Psoas muscle (tissue), 8 donors: ENCODE data around the gene S1PR5. TPM values are rescaled to one million over a fixed set of nuclear protein-coding genes. Genes with fewer than 3 reads are reported as not detected.

Source experiments
- ATAC-seq, 4 donors: fragments of 200-7000 bp; cut with Tn5 transposase; one replicate each; pipeline ENCODE4 v1.9.1; 2020; ENCODE audit warnings: moderate library complexity in 3 of 4, mild to moderate bottlenecking in 2 of 4
- DNase-seq, 2 donors: peaks; one replicate each; pipeline ENCODE4 v3.0.0-alpha.2; 2020
- H3K27ac ChIP-seq: fragments of 200-600 bp; one replicate; pipeline ENCODE4 v1.8.0; 2022
- H3K27me3 ChIP-seq, 3 donors: fragments of 200-600 bp in 1 of 3; one replicate each; pipeline versions ENCODE4 v1.6.1 to v1.8.0; 2013 to 2022; ENCODE audit warnings: low read length in 2 of 3, mild to moderate bottlenecking in 2 of 3, moderate library complexity in 1 of 3; ENCODE audit not compliant: insufficient read depth in 3 of 3
- H3K36me3 ChIP-seq, 2 donors: fragments of 200-600 bp in 1 of 2; one replicate each; pipeline versions ENCODE4 v1.6.1 to v1.8.0; 2013 to 2022; ENCODE audit warnings: low read depth in 1 of 2, mild to moderate bottlenecking in 1 of 2, moderate library complexity in 1 of 2; ENCODE audit not compliant: insufficient read depth in 1 of 2
- H3K4me1 ChIP-seq: fragments of 200-600 bp; one replicate; pipeline ENCODE4 v1.8.0; 2022
- H3K4me3 ChIP-seq: fragments of 200-600 bp; one replicate; pipeline ENCODE4 v1.8.0; 2022; ENCODE audit warnings: mild to moderate bottlenecking
- H3K9me3 ChIP-seq: fragments of 200-600 bp; one replicate; pipeline ENCODE4 v1.8.0; 2022
- WGBS, 3 donors: extraction: QIAGEN DNeasy Blood & Tissue Kit; methylation state at CpG; one replicate each; pipeline versions ENCODE4 v1.1.6 to v1.1.7; 2013; 5-methylcytosine and 5-hydroxymethylcytosine counted together
- intact Hi-C, 2 donors: fragments of 100-400 bp; cut with DNase I; formaldehyde crosslinking; loops; one replicate each; pipeline versions ENCODE4 v1.11.0 to v1.14.2; 2022
- polyA plus RNA-seq, 3 donors: library from polyadenylated mRNA; stranded (reverse); fragments of 200-250 nt; gene quantifications; one replicate each; pipeline ENCODE4 v1.2.3, GENCODE V29; 2013
- total RNA-seq, 4 donors: library from RNA; stranded (reverse); fragmentation: NEBNext Ultra II Directional in 2 of 4; extraction: Animal tissue kit (Norgen Biotek cat#: 25700) in 2 of 4; gene quantifications; one replicate each; pipeline versions ENCODE4 v1.2.1 to v1.2.4, GENCODE V29; 2021 to 2023
- TF ChIP-seq, protein P1 (sequence below): fragments of 200-600 bp; IDR thresholded peaks from one replicate; pipeline ENCODE4 v1.8.0; 2022; ENCODE audit warnings: antibody characterized with exemption
- donor health status: healthy with polysubstance abuse.
- donor health status: DM: no; HTN: no; CAD: no; lungs with moderate emphysema.
- donor health status: Bipolar disorder and iron deficiency.
- donor health status: healthy.
- donor health status: DM: yes; HTN: yes; CAD: no.
- donor health status: DM: no; HTN: no; CAD: no.
- donor health status: DM: no; HTN: no; CAD: no.
- donor health status: DM: yes; HTN: yes; CAD: no.

S1PR5 gene
- total and polyA plus RNA-seq, 7 donors: 0.07 to 0.30 (median 0.15) TPM

DNA sequence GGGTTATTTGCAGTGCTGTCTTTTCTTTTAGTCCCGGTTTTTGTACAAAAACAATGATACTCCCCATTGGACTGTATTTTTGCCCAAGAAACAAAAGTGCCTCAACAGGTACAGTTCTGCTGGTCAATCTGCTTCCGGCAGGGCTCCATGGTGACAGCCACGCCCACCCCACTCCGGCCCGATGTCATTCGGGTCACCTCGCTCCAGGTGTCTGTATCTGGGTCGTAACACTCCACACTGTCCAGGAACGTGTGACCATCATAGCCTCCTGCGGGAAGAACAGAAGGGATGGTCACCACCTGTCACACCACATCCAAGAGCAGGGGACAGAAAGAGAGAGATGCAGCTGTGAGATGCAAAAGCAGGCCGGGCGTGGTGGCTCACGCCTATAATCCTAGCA is 30.7 kb downstream of the S1PR5 start:
- H3K36me3 ChIP-seq: peaks cover 12 to 82% of the 10 kb centered on the region in 2 donors
- intact Hi-C loops: no loop called here
- no peak overlapping the region for H3K4me3 ChIP-seq
- H3K4me1 ChIP-seq: no peaks in the 10 kb centered on the region
- no peaks in the 10 kb centered on the region for H3K9me3 ChIP-seq
- DNase-seq: no peak
- TF ChIP-seq, protein P1, sequence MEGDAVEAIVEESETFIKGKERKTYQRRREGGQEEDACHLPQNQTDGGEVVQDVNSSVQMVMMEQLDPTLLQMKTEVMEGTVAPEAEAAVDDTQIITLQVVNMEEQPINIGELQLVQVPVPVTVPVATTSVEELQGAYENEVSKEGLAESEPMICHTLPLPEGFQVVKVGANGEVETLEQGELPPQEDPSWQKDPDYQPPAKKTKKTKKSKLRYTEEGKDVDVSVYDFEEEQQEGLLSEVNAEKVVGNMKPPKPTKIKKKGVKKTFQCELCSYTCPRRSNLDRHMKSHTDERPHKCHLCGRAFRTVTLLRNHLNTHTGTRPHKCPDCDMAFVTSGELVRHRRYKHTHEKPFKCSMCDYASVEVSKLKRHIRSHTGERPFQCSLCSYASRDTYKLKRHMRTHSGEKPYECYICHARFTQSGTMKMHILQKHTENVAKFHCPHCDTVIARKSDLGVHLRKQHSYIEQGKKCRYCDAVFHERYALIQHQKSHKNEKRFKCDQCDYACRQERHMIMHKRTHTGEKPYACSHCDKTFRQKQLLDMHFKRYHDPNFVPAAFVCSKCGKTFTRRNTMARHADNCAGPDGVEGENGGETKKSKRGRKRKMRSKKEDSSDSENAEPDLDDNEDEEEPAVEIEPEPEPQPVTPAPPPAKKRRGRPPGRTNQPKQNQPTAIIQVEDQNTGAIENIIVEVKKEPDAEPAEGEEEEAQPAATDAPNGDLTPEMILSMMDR: no peak
- no peak overlapping the region for H3K27ac ChIP-seq
- H3K27me3 ChIP-seq: no peaks in the 10 kb centered on the region
- 69 to 82% (median 74%) methylated on average over 13 of the region's 13 CpGs for WGBS, 3 donors
- ATAC-seq: no peak

DNA sequence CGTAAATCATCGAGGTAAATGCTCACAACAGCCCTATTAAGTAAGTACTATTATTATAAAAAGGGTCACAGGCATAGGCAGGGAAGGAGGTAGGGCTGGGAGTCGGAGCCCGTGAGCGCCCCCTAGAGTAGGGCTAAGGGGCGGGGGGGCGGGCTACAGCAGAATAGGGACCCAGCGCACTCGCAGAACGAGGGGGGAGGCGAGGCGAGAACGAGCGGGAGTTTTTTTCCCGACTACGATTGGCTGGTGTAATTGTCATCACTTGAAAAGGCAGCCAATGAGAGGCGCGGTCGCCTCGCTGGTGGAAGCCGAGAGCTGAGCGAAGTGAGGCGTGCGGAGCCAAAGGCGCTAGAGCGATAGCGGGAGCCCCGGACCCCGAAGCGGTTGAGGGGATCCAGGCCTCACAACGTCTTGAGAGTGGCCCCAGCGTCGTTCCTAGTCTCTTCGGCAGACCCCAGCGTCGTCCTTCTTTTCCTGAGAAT is 38.3 kb downstream of the S1PR5 start:
- DNase-seq: peak; percentile 93 to 95
- Histone ChIP-seq H3K36me3 (peaks cover 0 to 7% of the 10 kb centered on the region in 2 donors), H3K4me3 (peak overlapping the region; percentile 66), H3K9me3 (no peaks in the 10 kb centered on the region), H3K27me3 (no peaks in the 10 kb centered on the region), H3K4me1 (no peaks in the 10 kb centered on the region), H3K27ac (peak overlapping the region; percentile 59)
- 0 to 2% (median 1%) methylated on average over 36 of the region's 36 CpGs for WGBS, 3 donors
- intact Hi-C loops: loop anchor here in 1 of 2 donors (5.0 kb wide), 1 partner anchor 77 kb away; the partner anchor contains the start of gene CDC37
- peak; percentile 91 to 96 (median 94) for ATAC-seq
- TF ChIP-seq, protein P1: peak; percentile 78

DNA sequence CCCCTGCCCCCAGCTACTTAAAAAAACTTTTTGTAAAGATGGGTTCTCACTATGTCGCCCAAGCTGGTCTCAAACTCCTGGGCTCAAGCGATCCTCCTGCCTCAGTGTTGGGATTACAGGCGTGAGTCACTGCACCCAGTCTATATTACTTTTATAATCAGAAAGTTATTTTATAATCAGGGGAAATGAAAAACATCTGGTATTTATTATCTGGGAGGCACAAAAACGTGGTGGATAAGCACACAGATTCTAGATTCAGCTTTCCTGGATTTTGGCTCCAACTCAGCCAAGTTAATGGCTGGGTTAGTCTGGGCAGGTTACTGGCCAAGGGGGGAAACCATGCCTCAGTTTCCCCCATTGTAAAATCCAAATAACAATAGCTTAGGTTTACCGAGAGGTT is 38.8 kb downstream of the S1PR5 start:
- Histone ChIP-seq H3K27me3 (no peaks in the 10 kb centered on the region), H3K27ac (peak overlapping the region; percentile 59), H3K4me1 (no peaks in the 10 kb centered on the region), H3K9me3 (no peaks in the 10 kb centered on the region), H3K4me3 (peak overlapping the region; percentile 66), H3K36me3 (peaks cover 0 to 6% of the 10 kb centered on the region in 2 donors)
- ATAC-seq (no peak), DNase-seq (no peak)
- intact Hi-C loops: loop anchor here in 1 of 2 donors (5.0 kb wide), 1 partner anchor 76 kb away; the partner anchor contains the start of gene CDC37
- WGBS, 3 donors: 26 to 39% (median 28%) methylated on average over 5 of the region's 5 CpGs
- TF ChIP-seq, protein P1: no peak

DNA sequence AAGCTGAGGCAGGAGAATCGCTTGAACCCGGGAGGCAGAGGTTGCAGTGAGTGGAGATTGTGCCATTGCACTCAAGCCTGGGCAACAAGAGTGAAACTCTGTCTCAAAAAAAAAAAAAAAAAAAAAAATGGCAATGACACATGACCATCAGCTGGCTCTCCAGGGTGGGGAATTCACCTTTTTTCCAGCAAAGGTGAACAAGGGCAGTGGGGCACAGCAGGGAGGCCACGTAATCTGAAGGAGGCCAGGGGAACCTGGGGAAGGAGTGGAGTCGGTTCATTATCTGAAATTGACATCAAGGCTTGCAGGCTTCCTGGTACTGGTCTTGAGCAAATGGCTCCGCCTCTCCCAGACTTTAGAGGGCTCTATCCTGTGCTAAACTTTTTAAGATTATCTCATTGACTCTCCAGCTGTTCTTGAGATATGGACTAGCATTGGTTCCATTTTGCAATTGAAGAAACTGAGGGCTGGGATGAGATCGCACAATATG is 42.2 kb downstream of the S1PR5 start:
- H3K9me3 ChIP-seq: no peaks in the 10 kb centered on the region
- WGBS, 3 donors: 68 to 77% (median 73%) methylated on average over 6 of the region's 6 CpGs
- H3K4me1 ChIP-seq: no peaks in the 10 kb centered on the region
- intact Hi-C loops: loop anchor here in 1 of 2 donors (5.0 kb wide), 1 partner anchor 73 kb away; the partner anchor contains the start of gene CDC37
- ATAC-seq (no peak), DNase-seq (no peak)
- H3K36me3 ChIP-seq: no peaks in the 10 kb centered on the region
- H3K27ac ChIP-seq: no peak overlapping the region
- TF ChIP-seq, protein P1: no peak
- no peaks in the 10 kb centered on the region for H3K27me3 ChIP-seq
- H3K4me3 ChIP-seq: no peak overlapping the region

DNA sequence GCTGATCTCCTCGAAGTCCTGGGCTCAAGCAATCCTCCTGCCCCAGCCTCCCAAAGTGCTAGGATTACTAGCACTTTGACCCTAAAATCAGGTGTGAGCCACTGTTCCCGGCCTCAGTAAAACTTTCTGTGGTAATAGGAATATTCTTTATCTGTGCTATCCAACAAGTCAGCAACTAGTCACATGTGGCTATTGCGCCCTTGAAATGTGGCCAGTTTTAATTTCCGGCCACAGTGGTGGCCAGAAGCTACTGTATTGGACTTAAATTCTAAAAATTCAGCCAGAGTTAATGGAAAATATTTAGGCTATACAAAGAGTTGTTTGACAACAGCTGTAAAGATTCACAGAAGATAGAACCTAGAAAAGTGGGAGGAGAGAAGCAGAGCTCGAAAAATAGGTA is 44.1 kb downstream of the S1PR5 start:
- no peak for ATAC-seq
- DNase-seq: no peak
- Histone ChIP-seq H3K36me3 (no peaks in the 10 kb centered on the region), H3K9me3 (no peaks in the 10 kb centered on the region), H3K4me1 (no peaks in the 10 kb centered on the region), H3K4me3 (no peak overlapping the region), H3K27me3 (no peaks in the 10 kb centered on the region), H3K27ac (no peak overlapping the region)
- WGBS, 3 donors: 68 to 75% (median 70%) methylated on average over 5 of the region's 5 CpGs
- TF ChIP-seq, protein P1: no peak
- intact Hi-C loops: no loop called here
